Measurements from ENCODE around the gene DPY19L1.
"Not testable (repeated sequence)": the region's sequence is repeated elsewhere in the genome, so short reads cannot be mapped to it uniquely, and the experiment has no call there.

The DPY19L1 gene

DNA sequence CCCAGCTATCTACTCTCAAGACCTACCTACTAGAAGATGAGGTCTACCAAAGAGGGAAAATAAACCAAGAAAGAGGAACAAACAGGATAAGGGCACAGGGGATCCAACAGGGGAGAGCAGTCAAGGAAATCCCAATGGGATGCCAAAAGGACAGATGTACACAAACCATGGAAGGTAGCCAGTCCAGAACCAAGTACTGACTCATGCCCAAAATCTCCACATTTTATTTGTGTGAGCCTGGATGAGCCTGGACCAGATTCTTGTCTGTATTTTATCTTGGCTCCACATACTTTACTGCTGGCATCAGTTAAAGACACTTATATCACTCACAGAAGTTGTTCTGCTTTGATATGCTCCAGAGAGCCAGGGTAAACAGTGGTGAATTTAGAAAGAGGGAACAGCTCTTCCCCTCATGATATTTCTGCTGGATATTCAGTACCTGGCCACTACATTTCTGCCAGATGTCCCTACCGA is 34.1 kb downstream of the DPY19L1 start:
- H3K4me1 ChIP-seq (ENCODE audit: control insufficient read depth, insufficient read depth, low read length): peaks cover 25% of the 10 kb centered on the region
- H3K9ac ChIP-seq (ENCODE audit: low read length); H3K4me3 ChIP-seq (ENCODE audit: low read length); H3K9me3 ChIP-seq (ENCODE audit: control insufficient read depth, low read length); H3K36me3 ChIP-seq (ENCODE audit: control insufficient read depth, insufficient read depth, low read length); H3K27me3 ChIP-seq (ENCODE audit: control insufficient read depth, insufficient read depth, low read length): not testable (repeated sequence)

DNA sequence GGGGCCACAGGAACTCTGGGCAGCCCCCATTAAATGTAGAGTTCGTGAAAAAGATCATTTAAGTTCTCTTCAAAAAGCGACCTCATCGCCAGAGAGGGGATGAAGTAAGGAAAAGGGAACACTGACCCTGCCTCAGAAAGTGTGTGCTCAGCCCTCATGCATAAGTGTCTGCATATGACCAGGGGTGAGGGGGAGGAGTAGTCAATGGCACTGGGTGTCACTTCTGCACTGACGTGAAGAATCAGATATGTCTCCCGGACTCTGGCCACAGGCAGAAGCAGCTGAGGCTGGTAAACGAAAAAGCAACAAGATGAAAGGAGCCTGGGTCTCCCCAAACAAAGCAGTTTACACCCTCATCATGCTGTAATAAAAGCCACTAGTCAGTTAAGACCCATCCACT is 39.0 kb downstream of the DPY19L1 start:
- H3K4me1 ChIP-seq (ENCODE audit: control insufficient read depth, insufficient read depth, low read length); H3K9ac ChIP-seq (ENCODE audit: low read length); H3K9me3 ChIP-seq (ENCODE audit: control insufficient read depth, low read length); H3K36me3 ChIP-seq (ENCODE audit: control insufficient read depth, insufficient read depth, low read length); H3K4me3 ChIP-seq (ENCODE audit: low read length); H3K27me3 ChIP-seq (ENCODE audit: control insufficient read depth, insufficient read depth, low read length): not testable (repeated sequence)

DNA sequence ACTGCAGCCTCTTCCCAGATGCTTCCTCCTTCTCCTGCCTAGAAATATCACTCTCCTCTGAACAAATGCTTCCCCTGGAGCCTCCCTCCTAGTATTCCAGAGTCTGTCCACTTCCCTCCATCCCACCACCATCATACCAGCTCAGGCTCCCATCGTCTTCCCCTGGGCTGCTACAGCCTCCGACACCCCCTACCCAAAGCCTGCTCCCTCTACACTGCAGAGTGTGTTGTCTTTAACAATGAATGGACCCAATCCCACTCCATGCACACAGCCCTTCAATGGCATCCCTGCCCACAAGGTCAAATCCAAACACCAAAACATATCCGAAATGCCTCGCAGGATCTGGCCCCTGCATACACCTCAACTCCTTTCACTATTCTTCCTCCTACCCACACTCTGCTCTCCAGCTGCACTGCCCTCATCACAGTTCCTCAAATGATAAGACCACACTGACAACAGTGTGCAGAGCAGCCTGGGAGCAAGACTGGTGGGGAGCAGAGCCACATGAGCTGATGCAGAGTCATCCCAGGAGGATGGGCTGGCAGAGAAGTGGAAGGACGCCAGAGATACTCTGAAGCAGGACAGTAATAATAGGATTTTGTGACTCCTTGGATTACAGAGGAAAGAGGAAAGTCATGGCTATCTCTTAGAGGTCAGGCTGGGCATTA is 40.7 kb downstream of the DPY19L1 start:
- not testable (repeated sequence) for H3K36me3 ChIP-seq (ENCODE audit: control insufficient read depth, insufficient read depth, low read length); H3K9me3 ChIP-seq (ENCODE audit: control insufficient read depth, low read length); H3K9ac ChIP-seq (ENCODE audit: low read length); H3K27me3 ChIP-seq (ENCODE audit: control insufficient read depth, insufficient read depth, low read length); H3K4me1 ChIP-seq (ENCODE audit: control insufficient read depth, insufficient read depth, low read length); H3K4me3 ChIP-seq (ENCODE audit: low read length)

DNA sequence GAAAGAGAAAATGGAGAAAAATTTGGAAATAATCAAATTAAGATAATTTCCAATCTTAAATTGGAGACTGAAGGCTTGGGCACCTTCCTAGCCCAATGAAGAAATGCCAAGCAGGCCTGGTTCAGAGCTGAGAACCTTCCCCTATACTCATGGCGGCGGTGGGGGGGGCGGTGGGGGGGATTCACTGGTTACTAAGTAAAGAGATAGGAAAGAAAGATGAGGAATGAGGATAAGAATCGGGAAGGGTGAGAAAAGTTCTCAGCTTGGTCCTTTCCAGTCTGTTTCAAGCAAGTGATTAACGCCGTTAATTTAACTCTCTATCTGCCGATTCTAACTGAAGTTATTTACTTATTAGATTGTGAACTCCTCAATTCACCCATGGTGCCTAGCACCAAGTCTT is 41.5 kb downstream of the DPY19L1 start:
- no peaks in the 10 kb centered on the region for H3K36me3 ChIP-seq (ENCODE audit: control insufficient read depth, insufficient read depth, low read length)
- H3K9me3 ChIP-seq (ENCODE audit: control insufficient read depth, low read length): no peaks in the 10 kb centered on the region
- H3K4me3 ChIP-seq (ENCODE audit: low read length): no peak overlapping the region
- H3K9ac ChIP-seq (ENCODE audit: low read length): no peak overlapping the region
- no peaks in the 10 kb centered on the region for H3K4me1 ChIP-seq (ENCODE audit: control insufficient read depth, insufficient read depth, low read length)
- H3K27me3 ChIP-seq (ENCODE audit: control insufficient read depth, insufficient read depth, low read length): no peaks in the 10 kb centered on the region

DNA sequence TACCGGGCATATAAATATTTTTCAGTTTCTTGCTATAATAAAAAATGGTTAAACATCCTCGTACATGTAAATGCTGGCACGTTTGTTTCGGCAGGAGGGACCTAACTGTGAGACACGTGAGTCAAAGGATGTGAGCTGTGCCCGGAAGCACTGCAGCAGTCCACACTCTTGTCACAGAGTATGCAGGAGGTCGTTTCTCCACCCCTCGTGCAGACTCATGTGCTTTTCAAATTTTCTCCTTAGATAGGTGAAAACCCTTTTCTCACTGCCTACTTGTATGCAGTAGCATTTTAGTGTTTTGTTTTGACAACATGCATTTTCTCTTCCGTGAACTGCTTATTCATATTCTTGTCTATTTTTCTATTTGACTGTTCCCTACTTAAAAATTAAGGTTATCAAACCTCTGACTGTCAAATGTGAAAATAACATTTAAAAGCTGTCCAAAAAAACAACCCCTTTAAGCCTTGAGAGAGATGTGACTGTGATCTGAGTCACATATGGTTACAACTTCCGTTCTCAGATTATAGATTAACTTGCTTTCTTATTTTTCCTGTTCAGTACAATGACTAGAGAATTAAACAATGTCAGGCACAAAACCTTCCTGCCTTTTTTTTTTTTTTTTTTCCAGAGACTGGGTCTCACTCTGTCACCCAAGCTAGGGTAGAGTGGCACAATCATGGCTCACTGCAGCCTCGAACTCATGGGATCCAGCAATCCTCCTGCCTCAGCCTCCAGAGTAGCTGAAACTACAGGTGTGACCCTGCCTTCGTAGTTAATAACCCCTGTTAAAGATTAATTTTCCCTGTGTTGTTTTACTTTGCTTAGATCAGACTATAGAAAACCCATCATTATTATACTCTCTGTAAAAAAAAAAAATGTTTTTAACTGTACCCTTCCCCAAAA is 45.1 kb downstream of the DPY19L1 start:
- H3K4me1 ChIP-seq (ENCODE audit: control insufficient read depth, insufficient read depth, low read length): no peaks in the 10 kb centered on the region
- H3K27me3 ChIP-seq (ENCODE audit: control insufficient read depth, insufficient read depth, low read length): no peaks in the 10 kb centered on the region
- H3K9me3 ChIP-seq (ENCODE audit: control insufficient read depth, low read length): no peaks in the 10 kb centered on the region
- H3K36me3 ChIP-seq (ENCODE audit: control insufficient read depth, insufficient read depth, low read length): no peaks in the 10 kb centered on the region
- H3K9ac ChIP-seq (ENCODE audit: low read length): no peak overlapping the region
- no peak overlapping the region for H3K4me3 ChIP-seq (ENCODE audit: low read length)

DNA sequence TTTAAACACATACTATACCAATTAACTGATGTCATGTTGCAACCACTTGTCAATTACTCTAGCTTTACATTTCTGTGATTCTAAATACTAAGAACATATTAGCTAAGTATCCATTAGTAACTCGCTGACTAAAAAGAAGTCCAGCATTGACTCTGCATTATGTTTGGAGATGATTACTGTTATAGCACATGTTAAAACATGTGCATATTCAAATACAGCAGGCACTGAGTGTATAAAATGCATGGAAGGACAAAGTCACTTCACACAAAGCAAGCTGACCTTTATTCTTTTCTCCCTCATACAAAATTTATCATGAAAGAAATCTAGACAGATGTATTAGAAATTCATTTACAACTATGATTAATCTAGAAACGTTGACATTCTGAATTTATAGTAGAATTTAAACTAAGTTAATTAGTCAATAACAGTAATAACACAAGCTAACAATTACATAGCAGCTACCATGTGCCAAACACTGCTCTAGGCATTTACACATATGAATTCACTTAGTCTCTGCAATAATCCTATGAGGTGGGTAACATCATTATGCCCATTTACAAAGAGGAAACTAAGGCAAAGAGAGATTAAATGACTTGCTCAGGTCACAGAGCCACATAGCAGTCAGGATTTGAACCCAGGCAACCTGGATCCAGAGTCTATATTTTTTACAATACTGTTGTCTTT is 48.7 kb downstream of the DPY19L1 start:
- H3K36me3 ChIP-seq (ENCODE audit: control insufficient read depth, insufficient read depth, low read length); H3K4me3 ChIP-seq (ENCODE audit: low read length); H3K9ac ChIP-seq (ENCODE audit: low read length); H3K9me3 ChIP-seq (ENCODE audit: control insufficient read depth, low read length); H3K27me3 ChIP-seq (ENCODE audit: control insufficient read depth, insufficient read depth, low read length); H3K4me1 ChIP-seq (ENCODE audit: control insufficient read depth, insufficient read depth, low read length): not testable (repeated sequence)

DNA sequence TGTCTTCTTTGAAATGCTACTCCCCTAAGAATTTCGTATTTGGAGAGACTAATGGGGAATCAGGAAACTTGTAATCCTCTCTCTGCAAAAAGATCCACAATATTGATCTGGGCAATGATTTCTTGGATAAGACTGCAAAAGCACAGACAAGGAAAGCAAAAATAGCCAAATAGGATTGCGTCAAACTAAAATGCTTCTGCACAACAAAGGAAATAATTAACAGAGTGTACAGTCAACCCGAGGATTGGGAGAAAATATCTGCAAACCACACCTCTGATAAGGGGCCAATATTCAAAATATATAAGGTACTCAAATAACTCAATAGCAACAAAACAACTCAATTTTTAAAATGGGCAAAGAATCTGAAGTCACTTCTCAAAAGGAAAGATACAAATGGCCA is 52.1 kb downstream of the DPY19L1 start:
- H3K4me3 ChIP-seq (ENCODE audit: low read length); H3K36me3 ChIP-seq (ENCODE audit: control insufficient read depth, insufficient read depth, low read length); H3K4me1 ChIP-seq (ENCODE audit: control insufficient read depth, insufficient read depth, low read length); H3K9ac ChIP-seq (ENCODE audit: low read length); H3K27me3 ChIP-seq (ENCODE audit: control insufficient read depth, insufficient read depth, low read length); H3K9me3 ChIP-seq (ENCODE audit: control insufficient read depth, low read length): not testable (repeated sequence)

DNA sequence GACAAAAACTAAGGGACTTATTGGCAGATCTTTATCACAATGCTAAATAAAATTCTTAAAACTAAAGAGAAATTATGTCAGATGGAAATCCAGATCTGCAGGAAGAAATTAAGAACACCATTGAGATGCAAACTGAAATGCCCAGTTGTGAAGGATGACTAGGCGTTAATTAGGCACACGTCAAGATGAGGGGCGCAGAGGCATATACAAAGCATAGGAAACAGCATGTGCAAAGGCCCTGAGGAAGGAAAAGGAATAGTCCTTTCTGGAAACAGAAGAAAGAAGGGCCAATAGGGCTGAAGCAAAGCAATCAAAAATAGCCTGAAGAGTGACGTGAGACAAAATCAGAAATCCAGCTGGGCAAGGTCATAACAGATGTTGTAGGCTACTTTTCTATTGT is 53.1 kb downstream of the DPY19L1 start:
- H3K36me3 ChIP-seq (ENCODE audit: control insufficient read depth, insufficient read depth, low read length); H3K9ac ChIP-seq (ENCODE audit: low read length); H3K4me1 ChIP-seq (ENCODE audit: control insufficient read depth, insufficient read depth, low read length); H3K4me3 ChIP-seq (ENCODE audit: low read length); H3K27me3 ChIP-seq (ENCODE audit: control insufficient read depth, insufficient read depth, low read length); H3K9me3 ChIP-seq (ENCODE audit: control insufficient read depth, low read length): not testable (repeated sequence)

DNA sequence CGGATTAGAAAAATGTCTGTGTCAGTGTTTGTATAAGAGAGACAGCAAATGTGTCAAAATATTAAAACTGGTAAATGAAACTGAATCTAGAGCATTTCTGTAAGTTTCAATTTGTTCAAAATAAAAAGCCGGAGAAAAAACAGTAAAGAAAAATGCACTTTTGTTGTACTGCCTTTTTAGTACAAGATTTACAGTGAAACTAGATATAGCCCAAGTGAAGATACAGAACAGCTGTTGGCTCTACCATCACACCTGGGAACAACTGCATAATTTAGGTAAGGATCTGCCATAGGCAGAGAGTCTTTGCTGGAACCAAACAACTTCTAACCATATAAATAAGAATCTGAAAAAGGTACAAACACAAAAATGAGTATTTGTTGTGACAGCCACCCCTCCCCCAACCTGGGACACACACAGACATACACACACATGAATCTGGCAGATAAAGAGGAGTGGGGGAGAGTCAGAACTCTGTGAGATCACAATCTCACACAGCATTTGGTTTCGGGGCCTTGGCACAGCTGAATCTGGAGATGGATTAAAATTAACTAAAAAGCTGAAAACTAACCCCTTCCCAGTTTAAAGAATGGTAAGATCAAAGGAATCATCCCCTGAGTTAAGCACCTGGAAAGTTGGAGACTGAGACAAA is 54.8 kb downstream of the DPY19L1 start:
- Histone ChIP-seq H3K36me3 (ENCODE audit: control insufficient read depth, insufficient read depth, low read length) (no peaks in the 10 kb centered on the region), H3K27me3 (ENCODE audit: control insufficient read depth, insufficient read depth, low read length) (no peaks in the 10 kb centered on the region), H3K4me3 (ENCODE audit: low read length) (no peak overlapping the region), H3K9me3 (ENCODE audit: control insufficient read depth, low read length) (no peaks in the 10 kb centered on the region), H3K9ac (ENCODE audit: low read length) (no peak overlapping the region), H3K4me1 (ENCODE audit: control insufficient read depth, insufficient read depth, low read length) (no peaks in the 10 kb centered on the region)

DNA sequence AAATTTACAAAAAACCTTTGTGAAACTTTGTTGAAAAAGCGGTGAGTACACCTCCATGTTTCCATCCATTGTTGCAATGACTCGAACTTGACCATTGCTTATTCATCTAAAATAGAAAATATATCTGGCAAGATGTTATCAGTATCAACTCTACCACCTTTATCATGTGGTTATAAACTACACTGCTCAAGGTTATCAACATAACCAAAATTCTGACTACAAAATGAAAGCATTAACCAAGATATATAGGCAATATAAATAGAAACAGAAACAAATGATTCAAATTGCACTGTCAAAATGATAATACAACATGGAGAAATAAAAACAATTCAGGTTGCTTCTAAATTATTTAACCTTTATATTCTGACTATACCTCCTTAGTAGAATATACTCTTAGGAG is 58.2 kb downstream of the DPY19L1 start:
- H3K27me3 ChIP-seq (ENCODE audit: control insufficient read depth, insufficient read depth, low read length); H3K4me3 ChIP-seq (ENCODE audit: low read length); H3K36me3 ChIP-seq (ENCODE audit: control insufficient read depth, insufficient read depth, low read length); H3K4me1 ChIP-seq (ENCODE audit: control insufficient read depth, insufficient read depth, low read length); H3K9ac ChIP-seq (ENCODE audit: low read length); H3K9me3 ChIP-seq (ENCODE audit: control insufficient read depth, low read length): not testable (repeated sequence)

DNA sequence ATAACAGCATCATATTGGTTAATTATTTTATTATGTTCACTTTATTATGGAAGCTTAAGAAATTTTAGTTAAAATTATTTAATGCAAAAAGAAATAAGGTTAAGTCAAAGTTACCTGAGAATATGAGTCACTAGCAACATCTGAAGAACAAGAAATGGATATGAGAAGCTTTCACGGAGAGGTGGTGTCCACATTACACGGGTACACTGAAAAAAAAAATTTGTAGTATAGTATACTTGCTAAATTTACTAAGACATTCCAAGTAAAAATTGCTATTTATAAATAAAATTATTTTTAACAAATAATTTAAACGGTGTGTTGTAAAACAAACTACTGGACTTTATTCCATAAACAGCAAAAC is 63.9 kb downstream of the DPY19L1 start:
- Histone ChIP-seq H3K36me3 (ENCODE audit: control insufficient read depth, insufficient read depth, low read length) (no peaks in the 10 kb centered on the region), H3K4me1 (ENCODE audit: control insufficient read depth, insufficient read depth, low read length) (no peaks in the 10 kb centered on the region), H3K4me3 (ENCODE audit: low read length) (no peak overlapping the region), H3K9me3 (ENCODE audit: control insufficient read depth, low read length) (no peaks in the 10 kb centered on the region), H3K27me3 (ENCODE audit: control insufficient read depth, insufficient read depth, low read length) (no peaks in the 10 kb centered on the region), H3K9ac (ENCODE audit: low read length) (no peak overlapping the region)

All from mucosa of stomach (tissue), 1 donor.